HG03457 (cell line): ENCODE results near the gene TAOK2.
"Not testable (repeated sequence)": the region's sequence is repeated elsewhere in the genome, so short reads cannot be mapped to it uniquely, and the experiment has no call there.

Source experiments
- ATAC-seq: cut with Tn5 transposase; IDR thresholded peaks from one replicate; pipeline ENCODE4 v1.9.1; 2021; ENCODE audit warnings: moderate number of reproducible peaks; ENCODE audit not compliant: unreplicated experiment

TAOK2 gene

DNA sequence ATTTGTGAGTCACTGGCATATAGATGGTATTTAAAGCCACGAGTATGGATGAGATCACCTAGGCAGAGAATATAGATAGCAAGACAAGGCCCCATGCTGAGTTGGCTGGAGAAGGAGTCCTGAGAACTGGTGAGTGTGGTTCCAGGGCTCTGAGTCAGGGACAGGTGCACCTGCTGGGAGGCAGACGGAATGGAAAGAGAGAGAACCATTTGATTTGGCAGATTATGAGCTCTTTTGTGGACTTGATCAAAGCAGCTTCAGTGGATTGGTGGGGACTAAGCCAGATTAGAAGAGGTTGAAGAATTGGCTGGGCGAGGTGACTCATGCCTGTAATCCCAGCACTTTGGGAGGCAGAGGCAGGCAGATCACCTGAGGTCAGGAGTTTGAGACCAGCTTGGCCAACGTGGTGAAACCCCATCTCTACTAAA is 45.1 kb downstream of the TAOK2 start:
- ATAC-seq: no peak

GRCh38 chr16:30022887-30023286 is 49.2 kb downstream of the TAOK2 start, which contains the start of gene C16orf92:
Gene C16orf92 (plus strand): TSS chr16:30023198. CDS start chr16:30023341, 143 bp downstream.
- ATAC-seq: no peak

DNA sequence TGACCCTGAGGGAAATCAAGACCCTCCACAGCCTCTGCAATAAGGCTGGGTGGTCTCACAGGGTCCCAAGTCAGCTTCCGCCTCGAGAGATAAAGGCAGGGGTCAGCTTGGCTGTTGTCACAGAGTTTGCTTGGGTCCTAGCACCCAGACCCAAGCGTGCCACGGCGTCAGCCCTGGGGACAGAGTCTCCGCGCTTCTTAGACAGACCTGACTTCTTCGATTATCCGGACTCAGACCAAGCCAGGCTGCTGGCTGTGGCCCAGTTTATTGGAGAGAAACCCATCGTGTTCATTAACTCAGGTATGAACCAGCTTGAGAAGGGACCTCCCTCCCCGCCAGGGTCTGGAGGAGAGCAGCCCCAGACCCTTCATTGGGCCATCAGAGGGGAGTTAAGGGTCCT is 49.9 kb downstream of the TAOK2 start:
- ATAC-seq: no peak

- no peak for ATAC-seq
Observed at GRCh38 chr16:30024451-30024850, 50.8 kb downstream of the TAOK2 start.

DNA sequence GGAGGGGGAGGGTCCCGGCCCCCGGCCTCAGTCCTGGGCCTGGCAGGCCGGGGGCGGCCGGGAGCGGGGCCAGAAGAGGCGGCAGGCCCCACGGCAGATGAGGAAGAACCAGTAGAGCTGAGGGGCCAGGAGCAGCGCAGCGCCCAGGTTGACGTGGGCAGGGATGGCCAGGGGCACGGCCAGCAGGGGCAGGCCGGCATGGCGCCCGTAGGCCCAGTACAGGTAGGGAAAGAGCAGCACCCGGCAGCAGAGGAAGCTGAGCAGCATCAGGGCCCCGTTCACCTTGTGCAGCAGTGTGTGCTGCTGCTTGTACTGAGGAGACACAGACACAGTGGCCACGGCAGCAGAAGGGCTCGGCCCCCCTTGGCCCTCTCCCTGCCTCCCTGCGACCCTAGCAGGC is 51.5 kb downstream of the TAOK2 start:
- ATAC-seq: no peak

GRCh38 chr16:30025574-30025973 is 51.9 kb downstream of the TAOK2 start:
- ATAC-seq: no peak

DNA sequence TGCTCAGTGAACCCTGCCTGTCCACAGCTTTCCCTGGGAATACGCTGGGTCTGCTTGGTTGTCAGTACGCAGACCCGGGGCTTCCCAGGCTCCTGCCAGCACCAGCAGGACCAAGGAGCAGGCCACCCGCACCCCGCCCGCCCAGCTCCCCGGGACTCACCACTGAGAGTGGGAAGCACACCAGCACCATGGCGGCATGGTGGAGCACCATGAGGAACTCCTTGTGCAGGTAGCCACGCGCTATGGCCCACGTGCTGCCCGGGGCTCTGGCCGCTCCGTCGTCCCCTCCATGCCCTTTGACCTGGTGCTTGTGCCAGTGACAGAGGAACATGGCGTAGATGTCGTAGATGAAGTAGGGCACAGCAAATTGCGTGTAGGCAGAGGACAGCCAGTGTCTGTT is 52.8 kb downstream of the TAOK2 start:
- ATAC-seq: no peak

GRCh38 chr16:30027588-30028437 is 54.1 kb downstream of the TAOK2 start:
- no peak for ATAC-seq

GRCh38 chr16:30028438-30029076 is 54.9 kb downstream of the TAOK2 start:
- no peak for ATAC-seq

GRCh38 chr16:30030011-30030685 is 56.5 kb downstream of the TAOK2 start:
- no peak for ATAC-seq

- ATAC-seq: no peak
Observed at GRCh38 chr16:30030841-30031413, 57.3 kb downstream of the TAOK2 start, which contains the start of gene TLCD3B. Gene TLCD3B (minus strand): TSS chr16:30031271. CDS start chr16:30030527, 744 bp downstream.

- ATAC-seq: no peak
Observed at GRCh38 chr16:30031477-30031918, 57.8 kb downstream of the TAOK2 start.

DNA sequence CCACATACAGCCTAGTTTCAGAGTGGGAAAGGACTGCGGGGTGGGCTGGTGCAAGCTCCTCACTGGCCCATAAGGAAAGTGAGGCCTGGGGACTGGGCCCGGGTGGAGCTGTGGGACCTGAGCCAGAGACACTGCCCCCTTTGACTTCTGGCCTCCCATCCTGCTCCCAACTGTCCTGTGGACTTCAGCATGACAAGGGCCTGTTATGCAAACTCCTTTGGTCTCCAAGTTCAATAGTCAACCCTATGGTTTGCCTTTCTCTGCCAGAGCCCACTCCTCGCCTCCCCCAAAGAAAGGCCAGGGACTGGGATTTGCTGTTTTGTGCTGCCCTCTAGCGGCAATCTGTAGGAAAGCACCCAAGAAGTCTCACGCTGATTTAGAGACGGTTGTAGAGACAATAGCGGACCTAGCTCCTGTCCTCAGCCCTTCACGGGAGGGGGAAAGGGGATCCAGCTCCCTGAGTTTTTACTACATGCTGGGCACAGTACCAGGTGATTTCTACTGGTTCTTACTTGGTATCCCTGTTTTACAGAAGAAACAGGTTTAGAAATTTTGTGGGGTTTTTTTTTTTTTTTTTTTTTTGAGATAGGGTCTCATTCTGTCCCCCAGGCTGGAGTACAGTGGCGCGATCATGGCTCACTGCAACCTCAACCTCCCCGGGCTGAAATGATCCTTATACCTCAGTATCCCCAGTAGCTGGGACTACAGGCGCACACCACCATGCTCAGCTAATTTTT is 58.6 kb downstream of the TAOK2 start:
- ATAC-seq: no peak

DNA sequence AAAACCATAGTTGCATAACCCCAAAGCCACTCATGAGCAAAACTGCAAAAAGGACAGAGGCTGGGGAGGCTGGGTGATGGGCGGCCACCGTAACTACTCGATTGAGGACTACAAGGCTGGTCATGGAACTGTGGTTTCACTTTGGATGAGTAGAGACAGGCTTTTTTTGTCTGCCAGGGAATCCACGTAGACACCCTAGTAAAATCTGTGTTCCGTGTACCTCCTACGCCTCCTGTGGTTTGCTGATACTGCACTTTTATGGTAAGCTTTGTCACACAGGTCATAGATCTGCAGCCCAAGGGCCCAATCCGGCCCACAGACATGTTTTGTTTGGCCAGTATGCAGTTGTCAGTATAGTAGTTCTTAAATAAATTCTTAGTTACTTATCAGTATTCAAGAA is 59.6 kb downstream of the TAOK2 start:
- no peak for ATAC-seq

GRCh38 chr16:30040221-30040620 is 66.6 kb downstream of the TAOK2 start:
- ATAC-seq: no peak

DNA sequence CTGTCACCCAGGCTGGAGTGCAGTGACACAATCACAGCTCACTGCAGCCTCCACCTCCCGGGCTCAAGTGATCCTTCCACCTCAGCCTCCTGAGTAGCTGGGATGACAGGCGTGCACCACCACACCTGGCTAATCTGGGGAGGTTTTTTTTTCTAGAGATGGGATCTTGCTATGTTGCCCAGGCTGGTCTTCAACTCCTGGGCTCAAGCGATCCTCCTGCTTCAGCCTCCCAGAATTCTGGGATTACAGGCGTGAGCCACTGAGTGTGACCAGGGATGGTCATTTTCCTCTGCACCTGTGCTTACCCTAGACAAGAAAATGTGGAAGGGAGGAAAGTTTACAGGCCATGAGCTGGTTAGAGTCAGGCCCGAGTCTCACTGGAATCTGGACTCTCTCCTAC is 67.0 kb downstream of the TAOK2 start:
- ATAC-seq: not testable (repeated sequence)

GRCh38 chr16:30041841-30042240 is 68.2 kb downstream of the TAOK2 start:
- no peak for ATAC-seq
